Measurements from ENCODE around the gene GMDS.
"Not testable (repeated sequence)": the region's sequence is repeated elsewhere in the genome, so short reads cannot be mapped to it uniquely, and the experiment has no call there.

GMDS gene

GRCh38 chr6:1858859-1859258 is 386.5 kb downstream of the GMDS start:
- no peak for DNase-seq (ENCODE audit: low spot score in 2 of 2)
- H3K9me3 ChIP-seq = no peaks in the 10 kb centered on the region
- H3K27me3 ChIP-seq (ENCODE audit: low read depth) = no peaks in the 10 kb centered on the region
- in situ Hi-C loops (cut with MboI; ENCODE audit: low sequenced_read_pairs) = no loop called here
- H3K4me1 ChIP-seq = peaks cover 31% of the 10 kb centered on the region
- H3K4me3 ChIP-seq = no peak overlapping the region
- no peaks in the 10 kb centered on the region for H3K36me3 ChIP-seq (replicated peaks)

DNA sequence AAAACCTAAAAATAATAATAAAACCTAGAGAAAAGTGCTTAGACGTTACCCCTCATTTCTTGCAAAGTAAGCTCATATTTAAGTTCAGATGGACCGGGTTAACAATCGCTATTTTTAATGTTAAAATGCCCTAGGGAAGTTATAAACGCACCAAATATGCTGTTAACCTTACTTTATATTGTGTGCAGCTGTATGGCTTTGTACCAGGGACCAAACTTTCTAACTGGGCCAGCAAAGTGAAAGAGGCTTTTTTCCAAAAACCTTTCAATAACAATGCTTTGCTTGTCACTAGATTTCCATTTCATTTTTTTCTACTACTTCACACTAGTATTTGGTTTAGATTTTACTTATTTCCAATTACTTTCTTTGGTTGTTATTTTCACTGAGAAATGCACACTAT is 387.2 kb downstream of the GMDS start:
- peak in 1 of 2 experiments; percentile 30 for DNase-seq (ENCODE audit: low spot score in 2 of 2)

GRCh38 chr6:1856381-1856780 is 389.0 kb downstream of the GMDS start:
- Histone ChIP-seq H3K4me1 (peaks cover 31% of the 10 kb centered on the region), H3K4me3 (no peak overlapping the region), H3K9me3 (no peaks in the 10 kb centered on the region), H3K27me3 (ENCODE audit: low read depth) (no peaks in the 10 kb centered on the region), H3K36me3 (replicated peaks) (no peaks in the 10 kb centered on the region)
- peak; percentile 92 to 94 for DNase-seq (ENCODE audit: low spot score in 2 of 2)
- in situ Hi-C loops (cut with MboI; ENCODE audit: low sequenced_read_pairs) = no loop called here

More for the DNA sequence above, 387.2 kb downstream of the GMDS start:
- H3K4me1 ChIP-seq = peaks cover 31% of the 10 kb centered on the region
- H3K27me3 ChIP-seq (ENCODE audit: low read depth) = no peaks in the 10 kb centered on the region
- in situ Hi-C loops (cut with MboI; ENCODE audit: low sequenced_read_pairs) = no loop called here
- no peak overlapping the region for H3K4me3 ChIP-seq
- H3K36me3 ChIP-seq (replicated peaks) = no peaks in the 10 kb centered on the region
- H3K9me3 ChIP-seq = no peaks in the 10 kb centered on the region

DNA sequence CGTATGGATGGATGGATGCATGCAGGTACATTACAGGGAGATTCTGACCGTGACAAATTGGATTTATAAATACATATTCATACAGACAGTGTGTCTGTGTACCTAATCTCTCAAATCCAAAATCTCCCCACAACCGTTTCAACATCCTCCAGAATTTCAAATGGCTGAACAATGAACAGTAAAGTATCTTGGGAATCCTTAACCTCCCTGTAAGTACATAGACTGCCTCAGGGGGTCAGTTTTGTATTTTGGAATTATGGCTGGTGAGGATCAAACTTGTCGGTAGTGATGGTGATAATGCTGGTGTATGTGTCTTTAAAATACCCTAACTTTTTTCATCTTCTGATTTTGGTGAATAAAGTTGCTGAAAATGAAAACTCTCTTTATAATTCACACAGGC is 389.5 kb downstream of the GMDS start:
- in situ Hi-C loops (cut with MboI; ENCODE audit: low sequenced_read_pairs) = no loop called here
- DNase-seq (ENCODE audit: low spot score in 2 of 2) = peak; percentile 29 to 30
- Histone ChIP-seq H3K4me1 (peaks cover 31% of the 10 kb centered on the region), H3K9me3 (no peaks in the 10 kb centered on the region), H3K27me3 (ENCODE audit: low read depth) (no peaks in the 10 kb centered on the region), H3K4me3 (no peak overlapping the region), H3K36me3 (replicated peaks) (no peaks in the 10 kb centered on the region)

GRCh38 chr6:1854296-1854695 is 391.1 kb downstream of the GMDS start:
- no peaks in the 10 kb centered on the region for H3K27me3 ChIP-seq (ENCODE audit: low read depth)
- peaks cover 31% of the 10 kb centered on the region for H3K4me1 ChIP-seq
- in situ Hi-C loops (cut with MboI; ENCODE audit: low sequenced_read_pairs) = no loop called here
- H3K9me3 ChIP-seq = no peaks in the 10 kb centered on the region
- no peak overlapping the region for H3K4me3 ChIP-seq
- H3K36me3 ChIP-seq (replicated peaks) = no peaks in the 10 kb centered on the region
- no peak for DNase-seq (ENCODE audit: low spot score in 2 of 2)

GRCh38 chr6:1853761-1854160 is 391.6 kb downstream of the GMDS start:
- Histone ChIP-seq H3K4me1 (peaks cover 31% of the 10 kb centered on the region), H3K27me3 (ENCODE audit: low read depth) (no peaks in the 10 kb centered on the region), H3K36me3 (replicated peaks) (no peaks in the 10 kb centered on the region), H3K4me3 (no peak overlapping the region), H3K9me3 (no peaks in the 10 kb centered on the region)
- DNase-seq (ENCODE audit: low spot score in 2 of 2) = no peak
- in situ Hi-C loops (cut with MboI; ENCODE audit: low sequenced_read_pairs) = no loop called here

DNA sequence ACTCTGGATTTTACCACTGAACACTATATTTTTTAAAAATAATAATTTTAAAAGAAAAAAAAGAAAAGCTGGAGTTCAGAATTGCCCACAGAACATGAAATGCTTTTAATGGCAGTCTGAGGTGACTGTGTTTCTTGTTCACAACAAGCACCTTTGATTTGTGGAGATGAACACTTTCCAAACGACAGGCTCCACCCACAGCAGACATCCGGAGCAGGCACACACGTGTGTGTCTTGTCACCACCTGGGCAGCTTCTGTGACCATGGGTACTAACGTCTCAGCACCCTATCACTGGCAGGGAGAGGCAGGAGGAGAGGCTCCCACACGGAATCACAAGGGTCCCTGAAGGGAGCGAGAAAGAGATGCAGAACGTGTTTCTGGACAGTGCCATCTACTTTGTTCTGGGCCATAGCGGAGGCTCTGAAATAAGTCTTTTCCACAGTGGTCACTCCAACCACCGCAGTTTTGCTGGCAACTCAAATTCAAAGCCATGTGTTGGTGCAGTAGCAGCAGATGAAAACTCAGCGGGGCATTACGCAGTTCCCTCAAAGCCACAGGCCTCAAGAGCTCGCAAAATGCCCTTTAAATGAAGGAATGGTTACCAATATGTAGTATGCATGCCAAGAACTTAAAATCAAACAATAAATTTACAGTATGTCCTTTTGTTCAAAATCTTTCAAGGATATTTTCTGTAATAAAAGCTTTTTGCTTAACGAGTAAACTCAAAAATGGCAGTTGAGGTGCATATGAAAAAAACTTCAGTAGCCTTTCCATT is 393.5 kb downstream of the GMDS start:
- Histone ChIP-seq H3K4me3 (no peak overlapping the region), H3K4me1 (peaks cover 14% of the 10 kb centered on the region), H3K27me3 (ENCODE audit: low read depth) (no peaks in the 10 kb centered on the region), H3K36me3 (replicated peaks) (no peaks in the 10 kb centered on the region), H3K9me3 (no peaks in the 10 kb centered on the region)
- peak in 1 of 2 experiments; percentile 10 for DNase-seq (ENCODE audit: low spot score in 2 of 2)
- in situ Hi-C loops (cut with MboI; ENCODE audit: low sequenced_read_pairs) = no loop called here

GRCh38 chr6:1850840-1851157 is 394.6 kb downstream of the GMDS start:
- no peaks in the 10 kb centered on the region for H3K27me3 ChIP-seq (ENCODE audit: low read depth)
- no peak overlapping the region for H3K4me3 ChIP-seq
- no peak for DNase-seq (ENCODE audit: low spot score in 2 of 2)
- H3K36me3 ChIP-seq (replicated peaks) = no peaks in the 10 kb centered on the region
- H3K4me1 ChIP-seq = peaks cover 5% of the 10 kb centered on the region
- no peaks in the 10 kb centered on the region for H3K9me3 ChIP-seq
- in situ Hi-C loops (cut with MboI; ENCODE audit: low sequenced_read_pairs) = no loop called here

DNA sequence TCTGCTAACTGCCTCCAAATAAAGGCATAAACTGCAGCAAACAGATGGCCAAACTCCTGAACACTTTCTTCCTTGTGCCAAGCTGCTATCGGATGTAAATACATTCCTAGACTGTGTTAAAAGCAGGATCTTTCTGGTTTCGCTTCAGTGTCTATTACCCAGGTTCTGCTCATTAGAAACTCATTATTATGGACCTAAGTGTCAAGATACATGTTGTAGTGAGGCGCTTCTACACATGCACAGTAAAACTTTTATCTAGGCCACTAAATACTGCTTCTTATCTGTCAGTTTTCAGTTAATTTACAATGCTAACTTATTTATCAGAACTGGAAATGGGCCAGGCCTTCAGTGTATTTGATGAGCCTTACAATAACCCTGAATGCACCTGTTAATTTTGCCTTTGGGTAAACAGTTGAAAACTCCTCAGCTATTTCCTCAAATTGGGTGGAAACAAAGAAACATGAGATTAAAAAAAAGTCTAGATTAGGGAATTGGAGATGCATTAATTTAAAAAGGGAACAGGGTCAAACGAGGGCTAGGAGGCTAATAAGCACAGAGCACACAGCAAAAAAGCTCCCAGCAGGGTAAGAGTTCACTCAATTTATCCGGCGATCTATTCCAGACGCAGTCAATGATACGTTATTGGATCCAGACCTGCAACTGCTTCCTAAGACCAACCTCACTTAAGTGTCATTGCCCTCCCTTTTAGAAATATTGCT is 395.1 kb downstream of the GMDS start:
- no peak for DNase-seq (ENCODE audit: low spot score in 2 of 2)
- Histone ChIP-seq H3K36me3 (replicated peaks) (no peaks in the 10 kb centered on the region), H3K4me1 (no peaks in the 10 kb centered on the region), H3K9me3 (peaks cover 5% of the 10 kb centered on the region; the same call in 1 of the 2 replicates), H3K27me3 (ENCODE audit: low read depth) (no peaks in the 10 kb centered on the region), H3K4me3 (no peak overlapping the region)
- in situ Hi-C loops (cut with MboI; ENCODE audit: low sequenced_read_pairs) = no loop called here

DNA sequence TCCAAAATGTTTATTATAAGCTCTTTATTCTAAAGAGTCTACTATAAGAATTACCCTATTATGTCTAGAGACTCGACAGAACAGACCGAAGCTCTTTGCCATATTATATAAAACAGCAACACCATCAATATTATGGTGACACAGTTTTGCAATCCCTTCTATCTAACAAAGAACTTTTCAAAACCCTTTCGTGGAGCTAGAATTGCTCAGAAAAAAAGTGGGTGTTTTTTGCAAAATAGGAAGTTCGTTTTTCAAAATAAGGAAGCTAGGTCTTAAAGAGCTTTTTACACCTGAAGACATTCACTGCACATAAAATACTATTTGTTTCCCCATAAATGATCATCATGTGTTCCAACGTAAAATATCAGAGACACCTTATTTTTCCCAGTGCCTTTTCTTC is 395.7 kb downstream of the GMDS start:
- Histone ChIP-seq H3K27me3 (ENCODE audit: low read depth) (no peaks in the 10 kb centered on the region), H3K36me3 (replicated peaks) (no peaks in the 10 kb centered on the region), H3K4me1 (no peaks in the 10 kb centered on the region), H3K9me3 (peaks cover 7% of the 10 kb centered on the region; the same call in 1 of the 2 replicates), H3K4me3 (no peak overlapping the region)
- in situ Hi-C loops (cut with MboI; ENCODE audit: low sequenced_read_pairs) = no loop called here
- no peak for DNase-seq (ENCODE audit: low spot score in 2 of 2)

DNA sequence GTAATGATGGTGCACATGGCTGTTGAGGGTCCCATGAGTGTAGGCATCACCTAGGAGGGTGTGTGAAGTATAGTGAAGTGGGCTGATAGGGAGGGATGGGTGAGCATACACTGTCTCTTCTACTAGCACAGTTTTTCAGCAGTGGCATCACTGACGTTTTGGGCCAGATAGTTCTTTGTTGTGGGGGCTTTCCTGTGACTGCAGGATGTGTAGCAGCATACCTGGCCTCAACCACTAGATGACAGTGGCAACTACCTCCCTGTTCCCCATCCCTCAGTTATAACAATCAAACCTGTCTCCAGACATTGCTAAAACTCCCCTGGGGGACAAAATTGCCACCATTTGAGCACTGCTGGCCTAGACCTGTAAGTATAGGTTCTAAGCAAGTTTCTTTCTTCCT is 396.7 kb downstream of the GMDS start:
- DNase-seq (ENCODE audit: low spot score in 2 of 2) = no peak
- H3K4me1 ChIP-seq = no peaks in the 10 kb centered on the region
- H3K4me3 ChIP-seq = no peak overlapping the region
- no peaks in the 10 kb centered on the region for H3K36me3 ChIP-seq (replicated peaks)
- in situ Hi-C loops (cut with MboI; ENCODE audit: low sequenced_read_pairs) = no loop called here
- peaks cover 7% of the 10 kb centered on the region; the same call in 1 of the 2 replicates for H3K9me3 ChIP-seq
- no peaks in the 10 kb centered on the region for H3K27me3 ChIP-seq (ENCODE audit: low read depth)

- Histone ChIP-seq H3K4me1 (no peaks in the 10 kb centered on the region), H3K27me3 (ENCODE audit: low read depth) (no peaks in the 10 kb centered on the region), H3K4me3 (no peak overlapping the region), H3K9me3 (peaks cover 7% of the 10 kb centered on the region; the same call in 1 of the 2 replicates), H3K36me3 (replicated peaks) (no peaks in the 10 kb centered on the region)
- in situ Hi-C loops (cut with MboI; ENCODE audit: low sequenced_read_pairs) = no loop called here
- DNase-seq (ENCODE audit: low spot score in 2 of 2) = no peak
These were observed 398.8 kb downstream of the GMDS start for GRCh38 chr6:1846611-1847010.

- in situ Hi-C loops (cut with MboI; ENCODE audit: low sequenced_read_pairs); H3K9me3 ChIP-seq; DNase-seq (ENCODE audit: low spot score in 2 of 2); H3K36me3 ChIP-seq (replicated peaks); H3K4me3 ChIP-seq; H3K4me1 ChIP-seq; H3K27me3 ChIP-seq (ENCODE audit: low read depth): not testable (repeated sequence)
These were observed 399.9 kb downstream of the GMDS start for GRCh38 chr6:1845543-1845942.

GRCh38 chr6:1842334-1842733 is 403.1 kb downstream of the GMDS start:
- DNase-seq (ENCODE audit: low spot score in 2 of 2) = no peak
- no peak overlapping the region for H3K4me3 ChIP-seq
- in situ Hi-C loops (cut with MboI; ENCODE audit: low sequenced_read_pairs) = no loop called here
- H3K4me1 ChIP-seq = peaks cover 24% of the 10 kb centered on the region
- H3K27me3 ChIP-seq (ENCODE audit: low read depth) = no peaks in the 10 kb centered on the region
- no peaks in the 10 kb centered on the region for H3K36me3 ChIP-seq (replicated peaks)
- peaks cover 7% of the 10 kb centered on the region; the same call in 1 of the 2 replicates for H3K9me3 ChIP-seq
